BJ (cell line): ENCODE measurements around the gene MEIKIN. TPM values are rescaled to one million over a fixed set of nuclear protein-coding genes. Genes with fewer than 3 reads are reported as not detected.
"Not testable (repeated sequence)": the region's sequence is repeated elsewhere in the genome, so short reads cannot be mapped to it uniquely, and the experiment has no call there.

Experiments used
- CTCF ChIA-PET: fragments of 350-600 bp; formaldehyde crosslinking; extraction: SDS; loops from one replicate; lab custom pipeline; 2021; ENCODE audit warnings: antibody characterized with exemption, inconsistent platforms; lab: Yijun Ruan, JAX
- POLR2A ChIA-PET: fragments of 300-600 bp; sonication (Branson Sonifier 250); formaldehyde crosslinking; extraction: SDS; loops from one replicate; lab custom pipeline; 2021; ENCODE audit warnings: antibody characterized with exemption; lab: Charles Lee
- DNase-seq: peaks from one replicate; pipeline ENCODE4 v3.0.0-alpha.2; 2011; ENCODE audit warnings: low read depth
- H3K27me3 ChIP-seq: 2 replicates; pipeline ENCODE4 v1.6.0; 2011; ENCODE audit warnings: low read length; ENCODE audit not compliant: control insufficient read depth, insufficient read depth
- H3K36me3 ChIP-seq: 2 replicates; pipeline ENCODE4 v1.5.1; 2011; ENCODE audit warnings: low read length; ENCODE audit not compliant: control insufficient read depth, insufficient read depth
- H3K4me3 ChIP-seq: 2 replicates; pipeline ENCODE4 v1.5.1; 2011; ENCODE audit warnings: low read depth, mild to moderate bottlenecking, control low read depth, low read length
- CTCF ChIP-seq: IDR thresholded peaks from 2 replicates; pipeline ENCODE4 v1.5.1; 2011; ENCODE audit warnings: low read depth, mild to moderate bottlenecking, control low read depth, inconsistent platforms, low read length, moderate library complexity; ENCODE audit not compliant: insufficient read depth
- polyA plus RNA-seq: library from polyadenylated mRNA; depleted of rRNA; stranded (reverse); fragments of >200 nt; gene quantifications from 2 replicates; pipeline ENCODE4 v1.2.3, GENCODE V29; 2011

Gene MEIKIN
- polyA plus RNA-seq, 1 experiment, result not detected

GRCh38 chr5:131845828-131846227 lies 99.6 kb downstream of the MEIKIN start:
- no peak for DNase-seq
- H3K27me3 ChIP-seq, result no peaks in the 10 kb centered on the region
- no peak for TF ChIP-seq CTCF
- CTCF ChIA-PET, result no interaction called here
- no peaks in the 10 kb centered on the region for H3K36me3 ChIP-seq
- H3K4me3 ChIP-seq, result no peak overlapping the region
- POLR2A ChIA-PET, result no interaction called here

GRCh38 chr5:131842971-131843370 lies 102.5 kb downstream of the MEIKIN start:
- H3K36me3 ChIP-seq, H3K27me3 ChIP-seq, POLR2A ChIA-PET, CTCF ChIA-PET, H3K4me3 ChIP-seq, DNase-seq: not testable (repeated sequence)

GRCh38 chr5:131832702-131833101 lies 112.8 kb downstream of the MEIKIN start:
- H3K36me3 ChIP-seq, CTCF ChIA-PET, DNase-seq, H3K27me3 ChIP-seq, H3K4me3 ChIP-seq, POLR2A ChIA-PET: not testable (repeated sequence)

GRCh38 chr5:131825404-131826013 lies 120.0 kb downstream of the MEIKIN start:
- DNase-seq, result no peak

GRCh38 chr5:131824631-131825030 lies 120.8 kb downstream of the MEIKIN start:
- Histone ChIP-seq H3K4me3 (no peak overlapping the region), H3K27me3 (no peaks in the 10 kb centered on the region), H3K36me3 (no peaks in the 10 kb centered on the region)
- ChIA-PET CTCF (no interaction called here), POLR2A (no interaction called here)
- no peak for DNase-seq
- no peak for TF ChIP-seq CTCF

More at GRCh38 chr5:131825404-131826013, 120.0 kb downstream of the MEIKIN start:
- no peak for TF ChIP-seq CTCF
- Histone ChIP-seq H3K36me3 (no peaks in the 10 kb centered on the region), H3K27me3 (no peaks in the 10 kb centered on the region), H3K4me3 (no peak overlapping the region)
- CTCF ChIA-PET, result no interaction called here
- POLR2A ChIA-PET, result no interaction called here

- peak; percentile 33 for DNase-seq
- Histone ChIP-seq H3K27me3 (no peaks in the 10 kb centered on the region), H3K36me3 (no peaks in the 10 kb centered on the region), H3K4me3 (no peak overlapping the region)
- TF ChIP-seq CTCF, result no peak
- ChIA-PET POLR2A (no interaction called here), CTCF (interaction anchor here (0.6 kb wide), 1 partner anchor 15 kb away, joined by 3 read pairs; no protein-coding TSS in a partner anchor)
Measured at GRCh38 chr5:131821221-131821620, 124.2 kb downstream of the MEIKIN start.
